MCF 10A (cell line): Measurements from ENCODE around the gene CCNL2. TPM values are rescaled to one million over a fixed set of nuclear protein-coding genes. Genes with fewer than 3 reads are reported as not detected.

Experiments used
- BruUV-seq: library from RNA; stranded (reverse); fragments of 400-500 nt; replicated peaks from 2 replicates; lab custom pipeline; 2021; lab: Mats Ljungman, UMichigan
- CTCF ChIA-PET: fragments of 300-600 bp; sonication (Branson Sonifier 250); formaldehyde crosslinking; extraction: SDS; loops from one replicate; lab custom pipeline; 2021; ENCODE audit warnings: antibody characterized with exemption, inconsistent platforms; lab: Yijun Ruan, JAX
- POLR2A ChIA-PET: fragments of 300-600, 350-650 bp; sonication (Branson Sonifier 250); formaldehyde crosslinking; extraction: SDS; loops from one replicate; lab custom pipeline; 2020; ENCODE audit warnings: antibody characterized with exemption, inconsistent platforms; lab: Yijun Ruan, JAX
- DNase-seq: peaks from one replicate; pipeline ENCODE4 v3.0.0-alpha.2; 2018; ENCODE audit not compliant: unreplicated experiment
- H3K27ac Mint-ChIP-seq: one replicate; pipeline ENCODE4 v1.8.0; 2022; ENCODE audit warnings: mild to moderate bottlenecking, low read depth, mixed read lengths; ENCODE audit not compliant: unreplicated experiment
- H3K27me3 Mint-ChIP-seq: one replicate; pipeline ENCODE4 v1.8.0; 2022; ENCODE audit warnings: mixed read lengths; ENCODE audit not compliant: insufficient read depth, unreplicated experiment
- H3K36me3 Mint-ChIP-seq: one replicate; pipeline ENCODE4 v1.8.0; 2022; ENCODE audit warnings: mild to moderate bottlenecking, moderate library complexity, mixed read lengths; ENCODE audit not compliant: insufficient read depth, unreplicated experiment
- H3K4me1 Mint-ChIP-seq: one replicate; pipeline ENCODE4 v1.8.0; 2022; ENCODE audit warnings: mixed read lengths; ENCODE audit not compliant: insufficient read depth, unreplicated experiment
- H3K4me3 Mint-ChIP-seq: one replicate; pipeline ENCODE4 v1.8.0; 2022; ENCODE audit warnings: mild to moderate bottlenecking, moderate library complexity, mixed read lengths; ENCODE audit not compliant: unreplicated experiment
- H3K9me3 Mint-ChIP-seq: one replicate; pipeline ENCODE4 v1.8.0; 2022; ENCODE audit warnings: mixed read lengths; ENCODE audit not compliant: unreplicated experiment
- CTCF ChIP-seq: fragments of 200-600 bp; IDR thresholded peaks from one replicate; pipeline ENCODE4 v1.8.0; 2022; ENCODE audit warnings: antibody characterized with exemption, mild to moderate bottlenecking; ENCODE audit not compliant: unreplicated experiment
- intact Hi-C: fragments of 100-400 bp; cut with micrococcal nuclease; formaldehyde crosslinking; loops from 2 replicates; pipeline ENCODE4 v1.14.1; 2022
- microRNA-seq: library from miRNA; unstranded; fragments of <30 nt; microRNA quantifications from one replicate; pipeline ENCODE4 v1.2.0, GENCODE V29; 2022
- total RNA-seq: library from RNA; stranded (reverse); gene quantifications from 2 replicates; pipeline ENCODE4 v1.2.3, GENCODE V29; 2022

The CCNL2 gene
- total RNA-seq, 1 experiment from 2014 or later, result 248 TPM

GRCh38 chr1:1335792-1336248, 63.3 kb downstream of the CCNL2 start:
- no TSS peak for BruUV-seq
- Mint-ChIP-seq H3K4me1 (no peaks in the 10 kb centered on the region), H3K36me3 (peaks cover 53% of the 10 kb centered on the region), H3K27ac (no peak overlapping the region), H3K4me3 (no peak overlapping the region), H3K27me3 (no peaks in the 10 kb centered on the region), H3K9me3 (no peaks in the 10 kb centered on the region)
- TF ChIP-seq CTCF, result no peak
- intact Hi-C loops, result no loop called here
- DNase-seq, result no peak
- CTCF ChIA-PET, result no interaction called here
- POLR2A ChIA-PET, result interaction anchor here (0.6 to 1.5 kb wide), 2 partner anchors 17 to 142 kb away, joined by 3 to 4 read pairs; no protein-coding TSS in a partner anchor

Small RNA genes within 50 kb of the gene (microRNA-seq; reads per million reads assigned to microRNA genes)
- 1.3 reads per million, percentile 3 among the genes with 10 or more reads in this experiment for gene MIR6808

Other genes starting within 250 kb of the CCNL2 start
- gene TTLL10, start 225.5 kb downstream of the CCNL2 start, total RNA-seq, result not detected in 2 replicates
- not detected in 2 replicates for gene TNFRSF18, start 192.7 kb downstream of the CCNL2 start, total RNA-seq
- not detected in 2 replicates for gene TNFRSF4, start 185.2 kb downstream of the CCNL2 start, total RNA-seq
- gene SDF4, start 167.3 kb downstream of the CCNL2 start, total RNA-seq, result 122 and 127 TPM in 2 replicates
- gene B3GALT6, start 167.1 kb downstream of the CCNL2 start, total RNA-seq, result 24.6 and 31.5 TPM in 2 replicates
- 1.5 and 3.3 TPM in 2 replicates for gene C1QTNF12, start 152.6 kb downstream of the CCNL2 start, total RNA-seq
- gene UBE2J2, start 125.5 kb downstream of the CCNL2 start, total RNA-seq, result 62.1 and 70.5 TPM in 2 replicates
- gene SCNN1D, start 118.9 kb downstream of the CCNL2 start, total RNA-seq, result 1.8 and 2.2 TPM in 2 replicates
- 31.5 and 33.5 TPM in 2 replicates for gene ACAP3, start 91.4 kb downstream of the CCNL2 start, total RNA-seq
- 15.9 and 27.4 TPM in 2 replicates for gene PUSL1, start 90.7 kb downstream of the CCNL2 start, total RNA-seq
- 122 and 129 TPM in 2 replicates for gene INTS11, start 74.7 kb downstream of the CCNL2 start, total RNA-seq
- gene CPTP, start 74.5 kb downstream of the CCNL2 start, total RNA-seq, result 19.3 and 21.0 TPM in 2 replicates
- gene TAS1R3, start 68.1 kb downstream of the CCNL2 start, total RNA-seq, result 0.17 TPM in 1 of 2 replicates, not detected in the other
- 96.2 and 113 TPM in 2 replicates for gene DVL1, start 49.9 kb downstream of the CCNL2 start, total RNA-seq
- not detected in 2 replicates for gene MXRA8, start 40.8 kb downstream of the CCNL2 start, total RNA-seq
- gene AURKAIP1, start 24.1 kb downstream of the CCNL2 start, total RNA-seq, result 120 and 148 TPM in 2 replicates
- gene MRPL20, start 8.0 kb upstream of the CCNL2 start, total RNA-seq, result 131 and 137 TPM in 2 replicates
- 0.86 and 1.4 TPM in 2 replicates for gene ANKRD65, start 21.9 kb upstream of the CCNL2 start, total RNA-seq
- gene VWA1, start 36.4 kb upstream of the CCNL2 start, total RNA-seq, result 0.37 and 0.54 TPM in 2 replicates
- gene ATAD3C, start 50.4 kb upstream of the CCNL2 start, total RNA-seq, result 0.27 and 2.0 TPM in 2 replicates
- 42.2 and 46.9 TPM in 2 replicates for gene ATAD3B, start 72.4 kb upstream of the CCNL2 start, total RNA-seq
- gene ATAD3A, start 112.8 kb upstream of the CCNL2 start, total RNA-seq, result 43.1 and 63.2 TPM in 2 replicates
- gene TMEM240, start 141.3 kb upstream of the CCNL2 start, total RNA-seq, result 3.6 and 5.5 TPM in 2 replicates
- gene SSU72, start 175.5 kb upstream of the CCNL2 start, total RNA-seq, result 97.4 and 104 TPM in 2 replicates
- gene FNDC10, start 200.8 kb upstream of the CCNL2 start, total RNA-seq, result 4.3 and 5.1 TPM in 2 replicates
- gene MIB2, start 216.2 kb upstream of the CCNL2 start, total RNA-seq, result 46.4 and 61.3 TPM in 2 replicates
- gene MMP23B, start 232.8 kb upstream of the CCNL2 start, total RNA-seq, result 1.4 and 1.7 TPM in 2 replicates